NCI-H187 treated with DMSO at 0.1 percent for 48 hours (cell line): ENCODE results near the gene NR2F1.
"Not testable (repeated sequence)": the region's sequence is repeated elsewhere in the genome, so short reads cannot be mapped to it uniquely, and the experiment has no call there.

ENCODE experiments used
- DNase-seq: peaks from one replicate; lab custom pipeline; 2025; lab: John Stamatoyannopoulos, UW

The NR2F1 gene

DNA sequence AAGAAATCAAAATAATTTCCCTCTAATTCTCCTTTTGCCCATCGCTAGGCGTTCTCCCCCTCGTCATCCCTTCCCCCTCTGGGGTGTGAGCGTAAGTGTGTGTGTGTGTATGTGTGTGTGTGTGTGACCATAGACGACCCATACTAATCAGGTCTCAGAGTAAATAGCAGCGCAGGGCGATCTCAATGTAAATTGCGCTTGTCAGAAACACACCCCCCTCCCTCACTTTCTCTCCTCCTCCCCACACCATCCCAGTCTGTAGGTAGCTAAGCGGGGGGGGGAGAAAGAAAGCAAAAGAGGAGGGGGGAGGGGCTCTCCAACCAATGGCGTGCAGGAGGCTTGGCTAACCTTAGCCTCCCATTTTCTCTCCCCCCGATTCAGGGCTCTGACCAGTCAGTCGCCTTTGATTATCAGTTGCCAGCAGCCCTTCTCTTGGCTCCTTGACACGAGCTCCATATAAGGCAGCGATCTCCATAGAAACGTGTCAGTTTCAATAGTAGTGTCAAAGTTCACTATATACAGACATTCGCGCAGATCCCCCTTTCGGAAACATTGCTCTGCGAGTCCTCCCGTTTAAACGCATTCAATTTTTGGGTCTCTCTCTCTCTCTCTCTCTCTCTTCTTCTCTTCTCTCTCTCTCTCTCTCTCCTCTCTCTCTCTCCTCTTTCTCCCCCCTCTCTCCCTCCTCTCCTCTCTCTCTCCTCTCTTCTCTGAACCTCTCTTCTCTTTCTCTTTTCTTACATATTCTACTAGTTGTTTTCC, at the start of gene NR2F1:
Gene NR2F1 (plus strand): TSS at position 546 of the 762 bp plus-strand sequence. CDS start 1,802 bp downstream, outside the sequence.
- peak; percentile 95 for DNase-seq

DNA sequence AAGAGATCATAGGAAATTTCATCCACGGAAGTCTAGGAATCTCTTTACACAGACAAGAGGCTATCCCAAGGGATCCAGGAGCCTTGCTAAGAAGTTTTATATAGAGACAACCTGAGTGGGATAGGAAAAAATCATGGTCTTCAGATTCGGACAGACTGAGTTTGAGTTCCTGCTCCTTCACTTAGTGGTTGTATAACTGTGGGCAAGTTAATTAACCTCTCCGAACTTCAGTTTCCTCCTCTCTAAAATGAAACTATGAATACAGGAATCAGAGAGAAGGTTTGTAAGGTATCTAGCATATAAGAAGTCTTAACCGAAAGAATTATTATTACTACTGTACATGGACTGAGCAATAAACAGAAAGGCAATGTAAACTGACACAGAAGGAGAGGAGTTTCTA, 37.1 kb upstream of the NR2F1 start:
- DNase-seq, result no peak

DNA sequence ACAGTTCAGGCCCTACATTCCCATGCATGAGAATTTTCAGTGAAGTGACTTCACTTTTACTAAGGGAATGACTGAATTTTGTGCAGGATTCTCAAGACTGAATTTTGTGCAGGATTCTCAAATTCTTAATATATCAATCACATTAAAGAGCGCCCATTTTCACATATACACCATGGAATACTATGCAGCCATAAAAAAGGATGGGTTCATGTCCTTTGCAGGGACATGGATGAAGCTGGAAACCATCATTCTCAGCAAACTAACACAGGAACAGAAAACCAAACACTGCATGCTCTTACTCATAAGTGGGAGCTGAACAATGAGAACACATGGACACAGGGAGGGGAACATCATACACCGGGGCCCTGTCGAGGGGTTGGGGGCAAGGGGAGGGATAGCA, 33.4 kb upstream of the NR2F1 start:
- DNase-seq, result not testable (repeated sequence)

DNA sequence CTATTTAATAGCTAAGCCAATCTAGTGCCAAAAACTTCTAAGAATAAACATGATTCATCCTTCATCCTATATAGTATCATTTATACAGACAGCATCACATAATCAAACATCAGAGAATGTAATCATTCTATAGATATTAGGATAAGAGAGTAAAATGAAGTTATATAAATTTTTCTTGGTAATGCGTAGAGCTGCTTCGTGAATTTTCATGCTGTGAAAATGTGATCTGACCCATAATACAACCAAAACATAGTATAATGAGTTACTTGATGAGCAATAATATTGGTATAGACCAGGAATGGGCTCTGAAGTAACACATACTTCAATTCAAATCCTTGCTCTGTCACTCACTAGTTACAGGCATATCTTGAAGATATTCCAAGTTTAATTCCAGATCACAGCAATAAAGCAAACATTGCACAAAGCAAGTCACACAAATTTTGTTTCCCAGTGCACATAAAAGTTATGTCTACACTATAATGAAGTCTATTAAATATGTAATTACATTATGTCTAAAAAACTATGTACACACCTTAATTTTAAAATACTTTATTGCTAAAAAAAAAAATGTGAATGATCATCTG, 25.9 kb upstream of the NR2F1 start:
- DNase-seq, result no peak

DNA sequence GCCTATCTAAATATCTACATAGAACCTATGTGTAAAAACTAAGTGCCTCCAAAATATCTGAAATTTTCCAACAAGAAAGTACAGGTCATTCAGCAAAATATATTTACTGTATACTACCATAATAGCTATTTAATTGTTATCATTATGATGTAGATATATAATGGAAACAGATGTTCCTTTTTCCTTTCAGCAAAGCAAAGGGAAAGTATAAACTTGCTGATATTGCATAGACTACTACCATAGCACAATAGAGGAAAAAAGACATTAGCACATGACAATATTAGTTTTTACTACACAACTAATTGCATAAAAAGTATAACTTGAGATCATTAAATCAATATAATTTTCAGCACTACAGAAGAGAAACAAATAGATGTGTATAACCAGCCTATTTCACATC, 16.9 kb upstream of the NR2F1 start:
- DNase-seq, result no peak

DNA sequence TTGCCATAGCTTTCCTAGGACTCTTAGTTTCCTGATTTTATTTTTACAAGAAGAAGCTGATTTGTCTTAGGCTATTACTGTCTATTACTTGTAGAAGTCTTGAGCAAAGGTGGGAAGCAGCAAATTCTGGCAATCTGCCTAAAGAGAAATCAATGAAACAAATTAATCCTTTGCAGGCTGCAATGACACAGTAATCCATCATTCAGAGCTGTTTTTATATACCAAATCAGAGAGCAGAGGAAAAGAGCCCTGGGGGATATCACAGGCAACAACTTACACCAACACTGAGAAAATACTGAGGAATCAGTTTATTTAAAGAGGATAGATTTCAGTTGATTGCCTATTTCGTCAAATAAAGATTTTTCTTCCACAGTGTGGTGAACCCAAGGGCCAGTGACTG, 15.6 kb upstream of the NR2F1 start:
- no peak for DNase-seq

DNA sequence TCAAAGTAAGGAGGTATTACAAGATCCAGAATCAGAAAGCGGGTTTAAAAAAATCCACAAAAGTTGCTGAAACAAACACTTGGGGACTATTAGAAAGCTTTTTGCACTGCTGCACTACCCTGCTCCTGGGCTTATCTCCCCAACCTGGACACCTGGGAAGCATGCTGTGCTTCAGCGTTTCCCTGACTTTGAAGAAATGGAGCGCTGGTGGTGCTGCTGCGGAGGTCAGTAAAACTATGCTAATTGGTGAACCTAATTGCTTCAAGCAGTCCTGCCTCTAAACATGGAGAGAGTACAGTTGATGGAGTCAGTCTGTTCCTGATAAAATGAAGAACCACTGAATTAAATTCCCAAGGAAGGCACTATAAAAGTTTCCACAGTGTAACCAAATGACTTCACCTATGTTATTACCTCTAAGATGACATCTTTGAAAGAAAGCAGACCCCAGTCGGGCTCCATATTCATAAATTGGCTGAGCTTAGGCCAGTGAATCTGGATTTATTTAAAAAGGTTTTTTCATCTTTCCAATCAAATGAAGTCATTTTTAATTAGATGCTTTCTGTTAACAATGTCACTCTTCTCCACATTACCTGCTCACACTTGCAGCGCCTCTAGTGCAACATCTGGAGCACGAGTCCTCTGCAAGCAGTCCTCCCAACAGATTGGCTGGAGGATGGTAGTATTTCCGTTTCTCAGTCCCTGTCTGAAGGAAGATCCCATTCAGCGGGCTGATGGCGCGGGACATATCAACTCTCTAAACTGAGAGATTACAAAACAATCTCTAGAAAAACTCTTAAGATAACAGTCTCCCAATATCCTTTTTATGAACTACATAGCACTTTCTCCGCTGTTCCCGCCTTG, 13.5 kb upstream of the NR2F1 start:
- no peak for DNase-seq

DNA sequence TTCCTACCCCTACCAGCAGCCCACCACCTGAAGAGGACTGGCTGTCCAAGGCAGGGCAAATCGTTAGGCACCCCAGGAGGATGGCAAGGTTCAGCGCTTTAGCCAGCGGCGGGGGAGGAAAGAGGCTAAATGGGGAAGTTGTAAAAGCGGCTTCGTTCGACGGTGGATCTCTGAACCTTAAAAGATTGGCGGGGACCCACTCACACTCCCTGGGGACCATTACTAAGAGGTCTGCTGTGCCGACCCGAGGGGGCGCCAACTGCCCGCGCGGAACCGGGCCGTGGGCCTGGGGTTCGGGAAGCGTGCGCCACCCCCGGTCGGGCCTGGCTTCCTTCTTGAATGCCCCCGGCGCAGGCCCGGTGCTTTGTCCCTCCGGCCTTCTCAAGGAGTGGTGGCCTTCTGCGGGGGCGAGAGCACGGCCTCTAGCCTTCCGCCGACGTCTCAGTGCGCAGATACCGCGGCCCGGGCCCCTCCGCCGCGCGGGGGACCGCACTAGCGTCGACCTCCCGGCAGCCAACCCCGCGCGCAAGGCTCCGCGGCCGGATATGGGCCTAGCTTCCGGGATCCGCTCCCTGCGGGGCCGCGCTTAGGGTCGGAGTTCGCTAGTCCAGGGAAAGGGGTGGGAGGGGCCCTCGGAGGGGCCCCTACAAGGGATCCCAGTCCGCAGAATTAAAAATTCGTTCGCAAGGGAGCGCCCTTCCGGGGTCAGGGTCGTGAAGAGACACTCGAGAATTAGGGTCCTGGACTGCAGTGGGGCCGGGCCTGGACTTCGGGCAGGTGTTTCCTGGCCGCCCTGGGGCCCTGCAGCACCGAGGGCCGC, 12.5 kb upstream of the NR2F1 start:
- DNase-seq, result no peak

DNA sequence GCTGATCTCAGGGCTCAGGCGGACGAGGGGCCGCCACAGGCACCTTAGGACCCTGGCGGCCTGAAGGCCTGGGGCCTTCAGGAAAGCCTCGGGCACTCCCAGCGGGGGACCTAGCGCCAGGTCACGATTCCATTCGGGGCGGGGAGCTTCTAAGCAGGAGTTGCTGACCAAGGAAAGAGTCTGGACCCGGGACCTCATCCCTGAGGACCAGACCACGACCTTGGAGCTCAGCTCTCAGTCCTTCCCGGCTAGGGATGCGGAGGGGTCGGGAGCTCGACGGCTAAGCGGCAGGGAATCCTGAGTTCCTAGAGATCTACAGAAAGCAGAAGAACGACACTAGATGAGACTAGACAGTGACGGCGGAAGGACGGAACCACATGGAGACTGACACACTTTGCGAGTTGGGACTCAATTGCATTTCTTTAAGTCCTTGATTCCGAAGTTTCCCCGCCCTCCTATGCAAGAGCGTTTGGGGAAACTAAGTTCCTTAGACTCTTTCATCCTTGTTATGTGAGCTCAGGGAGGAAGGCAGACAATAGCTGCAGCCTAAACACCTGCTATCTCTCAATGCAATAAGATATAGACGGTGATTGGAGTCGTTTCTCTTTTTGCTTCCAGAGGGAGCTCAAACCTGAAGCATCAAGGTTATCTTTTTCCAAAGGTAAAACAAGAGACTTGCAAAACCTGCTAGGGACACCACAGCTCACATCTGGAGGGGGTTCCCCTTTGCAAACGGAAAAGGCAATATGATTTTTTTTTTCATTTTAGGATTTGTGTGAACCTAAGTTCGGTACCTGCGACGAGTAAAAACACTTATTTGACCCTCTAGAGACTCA, 11.7 kb upstream of the NR2F1 start:
- DNase-seq, result no peak

DNA sequence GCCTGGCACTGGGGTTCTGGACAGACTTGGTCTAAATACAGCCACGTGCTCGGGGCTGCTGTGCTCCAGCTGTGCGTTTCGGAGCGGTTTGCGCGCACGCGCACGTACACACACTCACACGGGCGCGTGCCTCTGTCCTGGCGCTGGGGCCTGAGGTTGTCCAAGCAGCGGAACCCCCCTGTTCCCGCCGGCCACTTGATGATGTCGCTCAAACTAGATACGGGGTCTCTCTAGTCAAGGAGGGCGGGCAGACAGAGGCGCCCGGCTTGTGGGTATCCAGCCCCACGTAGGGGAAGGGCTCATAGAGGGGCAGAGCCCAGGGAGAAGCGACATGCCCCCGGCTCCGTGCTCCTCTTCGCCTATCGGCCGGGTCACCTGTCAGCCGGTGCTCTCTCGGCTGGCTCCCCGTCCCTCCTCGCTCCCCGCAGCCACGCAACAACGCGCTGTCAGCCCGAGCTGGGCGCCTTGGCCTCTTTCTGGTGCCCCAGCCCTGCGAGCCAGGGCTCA, 10.9 kb upstream of the NR2F1 start:
- DNase-seq, result no peak

DNA sequence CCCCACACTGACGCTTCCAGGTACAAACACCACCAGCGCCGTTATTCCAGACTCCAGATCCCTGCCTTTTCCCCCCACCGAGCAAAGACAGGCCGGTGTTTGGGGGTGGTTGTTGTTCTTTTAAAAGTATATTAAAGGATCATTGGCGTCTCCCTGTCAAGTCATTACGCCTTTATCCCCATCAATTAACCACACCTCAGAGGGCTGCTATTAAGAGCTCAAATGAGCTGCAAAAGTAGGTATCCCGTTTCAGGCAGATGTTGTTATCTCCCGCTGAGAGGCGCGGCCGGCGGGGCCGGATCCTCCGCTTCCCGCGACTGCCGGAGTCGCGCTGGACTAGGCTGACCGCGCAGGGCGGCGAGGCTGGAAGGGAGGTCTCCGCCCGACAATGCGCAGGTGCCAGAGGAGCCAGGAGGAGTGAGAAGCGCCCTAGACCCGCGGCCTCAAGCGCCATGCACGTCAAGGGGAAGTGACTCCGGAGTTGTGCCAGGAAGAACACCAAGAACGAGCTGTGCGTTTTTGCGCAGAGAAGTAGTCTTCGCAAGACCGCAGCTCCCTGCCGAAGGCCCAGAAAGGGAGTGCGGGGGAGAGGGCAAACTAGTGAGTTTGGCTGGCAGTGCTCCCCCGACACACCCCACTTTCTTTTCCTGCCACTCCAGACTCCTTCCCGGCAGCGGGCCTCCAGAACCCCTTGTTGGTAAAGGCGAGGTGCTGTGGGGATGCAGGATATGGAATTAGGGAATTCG, 10.2 kb upstream of the NR2F1 start:
- DNase-seq, result no peak

DNA sequence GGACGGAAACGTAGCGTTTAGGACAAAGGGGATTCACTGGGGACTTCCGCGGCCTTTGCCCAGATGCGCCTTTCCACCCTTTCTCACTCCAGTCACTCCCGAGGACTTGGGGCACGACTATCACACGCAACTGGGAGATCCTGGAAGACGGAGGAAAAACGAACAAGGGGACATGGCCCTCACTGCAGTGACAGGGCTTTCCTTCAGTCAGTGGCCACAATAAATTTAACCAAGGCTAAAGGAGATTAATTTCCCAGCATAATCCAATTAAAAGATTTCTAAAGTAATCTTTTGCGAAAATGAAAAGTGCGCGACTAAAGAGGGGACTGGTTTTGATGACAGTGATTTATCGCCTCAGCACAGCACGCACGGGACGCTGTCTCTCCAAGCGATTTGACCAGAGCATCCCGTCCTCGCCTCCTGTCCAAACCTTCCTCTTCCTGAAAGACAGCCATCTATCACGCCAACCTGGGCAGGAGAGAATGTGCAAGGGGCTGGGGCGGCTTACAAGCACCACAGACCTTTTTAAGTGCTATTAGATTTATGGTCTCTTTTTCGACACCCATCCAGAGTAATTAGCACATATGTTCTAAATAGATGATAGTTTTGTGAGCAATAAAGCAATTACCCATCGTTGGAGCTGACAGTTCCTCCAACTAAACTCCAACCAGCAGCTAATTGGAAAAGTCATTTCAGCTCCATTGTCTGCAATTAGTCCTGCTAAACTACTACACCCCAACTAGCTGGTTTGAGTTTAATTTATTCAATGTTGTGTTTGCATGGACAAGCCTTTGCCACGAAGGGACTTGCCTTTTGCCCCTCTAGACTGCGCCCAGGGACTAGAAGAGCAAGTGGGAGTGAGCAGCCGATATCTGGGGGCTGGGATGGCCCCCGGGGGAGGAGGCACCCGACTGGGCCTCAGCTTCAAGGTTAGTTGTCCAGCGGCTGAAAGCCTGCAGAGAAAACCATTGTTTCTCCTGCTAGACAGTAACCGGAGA, 9.4 kb upstream of the NR2F1 start:
- DNase-seq, result no peak

DNA sequence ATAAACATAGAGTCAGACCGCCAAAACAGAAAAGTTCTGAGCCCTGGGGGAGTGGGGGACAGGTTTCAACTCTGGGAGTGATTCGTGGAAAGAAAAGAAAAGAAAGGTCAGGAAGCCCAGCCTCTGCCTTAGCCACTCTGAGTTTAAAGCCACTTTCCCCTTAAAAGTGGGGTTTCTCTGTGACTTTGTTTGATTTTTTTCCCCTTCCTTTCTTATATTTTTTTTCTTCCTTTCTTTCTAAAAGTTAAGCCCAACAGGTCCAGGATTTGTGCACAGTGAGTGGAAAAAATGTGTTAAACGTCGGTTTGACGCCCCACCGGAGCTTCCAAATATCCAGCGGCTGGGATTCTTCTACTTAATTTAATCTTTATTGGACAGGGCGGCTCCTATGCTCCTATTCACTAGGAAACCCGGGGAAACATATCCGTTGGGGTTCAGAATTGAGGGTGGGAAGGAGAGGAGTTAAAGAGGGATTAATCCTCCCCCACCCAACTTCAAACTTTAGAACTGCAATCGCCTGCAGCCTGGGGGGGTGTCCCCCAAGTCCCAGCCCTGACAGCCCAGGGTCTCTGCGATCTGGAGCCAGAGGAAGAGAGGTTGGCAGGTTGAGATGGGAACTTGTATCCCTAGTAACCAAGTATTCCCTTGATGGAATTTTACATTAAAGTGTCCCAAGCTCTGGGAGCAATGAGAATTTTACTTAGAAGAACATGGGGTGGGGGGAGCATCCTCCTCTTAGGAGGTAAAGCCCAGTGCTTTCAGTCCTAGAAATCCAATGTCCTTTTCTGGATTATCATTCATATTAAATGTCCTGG, 8.3 kb upstream of the NR2F1 start:
- DNase-seq, result no peak

DNA sequence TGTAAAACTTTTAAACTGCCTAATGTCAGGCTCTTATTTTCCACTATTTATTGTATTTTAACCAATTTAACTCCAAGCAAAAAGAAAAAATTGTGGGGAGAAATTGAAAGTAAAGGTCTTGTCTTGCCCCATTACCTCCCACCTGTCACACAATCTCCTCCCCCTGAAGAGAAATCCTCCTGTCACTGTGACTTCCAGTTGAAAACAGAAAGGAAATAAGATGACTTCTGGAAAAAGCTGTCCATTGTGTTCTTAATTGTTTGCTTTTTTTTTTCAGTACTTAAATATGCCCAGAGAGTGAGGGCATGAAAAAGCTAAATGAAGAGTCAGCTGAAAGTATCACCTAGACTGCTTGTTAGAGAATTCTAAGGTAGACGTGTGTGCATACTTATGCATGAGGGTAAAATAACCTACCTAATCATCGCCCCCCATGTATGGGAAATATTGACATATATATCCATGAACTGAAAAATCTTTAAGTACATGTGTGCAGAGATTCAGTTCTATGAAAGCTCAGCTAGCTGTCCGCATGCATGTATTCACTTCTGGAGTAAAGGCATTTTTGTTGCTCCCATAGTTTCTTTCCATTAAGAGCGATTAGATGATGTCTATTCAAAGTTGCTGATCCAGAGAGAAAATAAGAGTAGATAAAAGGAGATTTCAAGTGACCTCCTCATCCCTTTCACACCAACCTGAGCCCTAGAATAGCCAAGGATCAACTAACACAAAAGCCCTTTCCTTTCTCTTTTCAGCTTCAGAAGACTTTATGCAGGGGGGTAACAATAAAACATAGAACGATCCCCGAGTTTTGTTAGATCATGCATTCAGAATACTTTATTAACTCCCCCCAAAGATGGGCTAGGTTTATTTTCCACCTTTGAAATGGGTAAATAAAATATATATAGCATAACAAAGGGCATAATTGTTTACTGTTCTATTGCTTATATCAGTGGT, 7.3 kb upstream of the NR2F1 start:
- DNase-seq, result no peak

DNA sequence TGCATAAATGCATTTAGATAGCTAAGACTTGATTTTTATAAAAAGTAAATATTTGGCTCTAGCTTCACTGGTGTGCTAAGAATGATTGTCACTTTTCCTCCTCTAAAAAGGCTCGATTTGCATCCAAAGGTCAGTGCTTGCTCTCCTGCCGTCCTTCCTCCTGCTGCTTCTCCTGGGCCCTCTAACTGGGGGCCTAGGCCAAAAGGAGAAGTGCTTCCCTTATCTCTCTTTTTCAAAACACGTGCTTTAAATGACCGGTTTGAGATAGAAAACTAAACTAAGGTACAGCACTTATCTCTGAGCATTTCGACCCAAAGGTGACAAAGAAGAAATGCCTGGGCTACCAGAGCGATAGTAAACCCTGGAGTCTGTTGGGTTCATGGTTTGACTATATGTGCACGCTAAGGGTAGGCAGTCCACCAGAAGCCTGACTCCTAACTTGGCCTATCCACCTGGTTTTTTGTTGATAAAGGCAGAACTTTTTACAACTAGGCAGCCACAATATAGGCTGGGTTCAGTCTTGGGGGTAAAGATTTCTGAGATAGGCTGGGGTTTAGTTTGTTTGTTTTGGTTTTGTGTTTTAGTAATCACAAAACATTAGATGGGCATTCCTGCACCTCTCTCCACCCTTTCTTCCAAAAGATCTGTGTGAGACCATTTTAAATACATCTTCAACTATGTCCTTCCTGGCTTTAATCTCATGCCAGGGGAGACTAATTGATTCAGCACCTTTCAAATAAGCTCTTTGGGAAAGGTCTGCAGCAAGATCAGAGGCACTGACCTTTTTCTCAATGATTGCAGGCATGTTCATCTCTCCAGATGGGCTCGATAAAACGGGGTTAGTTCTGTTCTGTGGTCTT, 5.8 kb upstream of the NR2F1 start:
- no peak for DNase-seq
